GM21723 (cell line): Measurements from ENCODE around the gene SMURF1.

Source experiments
- ATAC-seq: cut with Tn5 transposase; IDR thresholded peaks from one replicate; pipeline ENCODE4 v1.9.1; 2021; ENCODE audit warnings: mild to moderate bottlenecking, moderate library complexity; ENCODE audit not compliant: unreplicated experiment

SMURF1 gene

DNA sequence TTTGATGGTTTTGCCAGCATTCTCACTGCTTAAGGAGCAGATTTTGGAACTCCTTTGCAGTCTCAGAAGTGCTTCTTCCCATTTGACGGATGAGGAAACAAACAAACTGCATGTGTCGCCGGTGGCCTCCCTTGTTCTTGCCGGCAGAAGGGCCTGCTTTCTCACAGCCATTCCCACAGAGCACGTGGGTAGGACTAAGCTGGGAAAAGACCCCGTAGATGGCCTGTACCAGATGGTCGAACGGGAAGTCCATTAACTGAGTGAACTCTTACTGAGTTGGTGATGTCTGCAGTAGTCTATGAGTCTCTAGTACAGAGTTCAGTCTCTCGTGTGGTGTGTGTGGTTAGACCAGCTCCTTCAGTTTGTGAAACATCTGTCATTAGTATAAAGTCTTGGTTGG, 133.6 kb downstream of the SMURF1 start:
- ATAC-seq, result no peak

DNA sequence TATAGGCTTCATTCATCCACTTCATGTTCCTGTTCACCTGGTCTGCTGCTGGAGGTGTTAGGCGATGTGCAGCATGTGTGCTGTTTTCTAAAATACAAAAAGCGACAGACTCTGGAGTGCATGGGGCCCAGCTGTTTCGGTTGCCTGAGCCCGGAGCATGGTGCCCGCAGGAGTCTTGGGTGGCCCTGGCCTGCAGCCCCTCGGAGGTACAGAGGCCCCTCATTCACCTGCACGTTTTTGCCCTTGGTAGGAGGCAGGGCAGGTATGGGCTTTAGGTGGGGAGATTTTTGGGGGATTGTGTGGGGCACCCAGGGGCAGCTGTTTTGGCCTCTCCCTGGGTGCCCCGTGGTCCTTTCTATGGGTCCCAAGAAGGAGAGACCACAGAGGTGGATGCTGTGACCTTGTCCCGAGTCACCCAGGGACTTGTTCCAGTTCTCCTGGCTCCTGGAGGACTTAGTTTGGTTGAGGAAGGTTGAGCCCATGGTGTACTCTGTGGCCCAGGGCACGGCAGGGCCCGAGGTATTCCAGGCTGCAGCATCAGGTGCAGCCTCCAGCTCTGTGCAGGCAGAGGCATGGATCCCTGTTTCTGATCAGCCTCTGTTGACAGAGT, 134.9 kb downstream of the SMURF1 start:
- no peak for ATAC-seq

DNA sequence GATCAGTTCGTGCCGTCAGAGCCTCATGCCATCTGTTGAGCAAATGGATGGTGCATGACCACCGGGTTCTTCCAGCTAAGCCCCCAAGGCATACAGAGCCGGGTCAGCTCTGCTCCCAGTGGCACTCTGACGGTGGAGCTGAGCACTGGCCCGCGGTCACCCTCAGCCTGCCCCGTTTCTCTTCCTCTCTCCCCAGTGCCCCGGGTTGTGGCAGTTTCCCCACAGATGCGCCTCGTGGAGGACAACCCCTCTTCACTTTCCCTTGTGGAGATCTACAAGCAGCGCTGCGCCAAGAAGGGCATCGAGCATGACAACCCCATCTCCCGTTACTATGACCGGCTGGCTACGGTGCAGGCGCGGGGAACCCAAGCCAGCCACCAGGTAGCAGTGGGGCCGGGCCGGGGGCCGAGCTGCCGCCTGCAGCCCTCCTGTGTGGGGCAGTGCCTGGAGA, 135.7 kb downstream of the SMURF1 start:
- ATAC-seq, result no peak

DNA sequence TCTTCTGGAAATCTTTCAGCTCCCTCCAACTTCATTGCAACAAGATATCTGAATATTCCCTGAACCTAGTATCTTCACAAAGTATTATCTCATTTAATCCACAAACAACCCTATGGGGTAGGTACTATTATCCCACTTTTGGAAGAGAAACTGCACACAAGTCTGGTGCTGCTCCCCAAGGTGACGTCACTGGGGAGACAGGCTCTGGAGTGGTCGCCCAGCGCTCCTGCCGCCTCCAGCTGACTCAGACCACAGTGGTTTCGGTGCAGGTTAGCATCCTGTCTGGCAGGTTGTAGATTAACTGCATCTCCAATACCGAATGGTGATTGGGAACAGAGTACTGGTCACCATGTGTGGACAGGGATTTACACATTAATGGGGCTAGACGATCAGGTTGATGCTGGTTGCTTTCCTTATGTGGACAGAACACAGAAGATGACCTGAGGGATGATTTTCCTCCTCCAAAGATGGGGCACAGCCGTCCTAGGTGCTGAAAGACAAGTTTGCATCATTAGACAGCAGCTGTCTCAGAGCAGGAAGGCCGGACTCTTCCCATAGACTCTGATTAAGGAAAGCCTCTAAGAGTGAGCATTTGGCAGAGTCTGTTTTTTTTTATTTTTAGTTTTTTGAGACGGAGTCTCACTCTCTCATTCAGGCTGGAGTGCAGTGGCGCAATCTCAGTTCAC, 137.0 kb downstream of the SMURF1 start:
- no peak for ATAC-seq

DNA sequence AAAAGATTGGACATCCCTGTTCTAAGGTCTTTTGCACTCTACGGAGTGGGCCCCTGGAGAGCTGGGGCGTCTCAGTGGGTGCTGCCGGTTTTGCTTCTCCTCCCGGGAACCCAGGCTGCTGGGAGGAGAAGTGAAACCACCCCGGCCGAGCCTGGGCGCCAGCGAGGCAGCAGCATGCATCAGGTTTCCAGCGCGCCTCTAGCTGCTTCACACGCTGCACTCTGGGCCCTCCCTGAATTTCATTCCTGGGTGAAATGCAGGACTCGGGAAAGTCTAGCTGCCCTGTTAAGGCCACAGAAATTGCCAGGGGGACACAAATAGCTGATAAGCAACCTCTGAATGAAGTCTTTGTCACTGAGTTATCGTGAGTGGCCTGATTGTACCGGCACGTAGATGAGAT, 138.1 kb downstream of the SMURF1 start:
- ATAC-seq, result no peak

DNA sequence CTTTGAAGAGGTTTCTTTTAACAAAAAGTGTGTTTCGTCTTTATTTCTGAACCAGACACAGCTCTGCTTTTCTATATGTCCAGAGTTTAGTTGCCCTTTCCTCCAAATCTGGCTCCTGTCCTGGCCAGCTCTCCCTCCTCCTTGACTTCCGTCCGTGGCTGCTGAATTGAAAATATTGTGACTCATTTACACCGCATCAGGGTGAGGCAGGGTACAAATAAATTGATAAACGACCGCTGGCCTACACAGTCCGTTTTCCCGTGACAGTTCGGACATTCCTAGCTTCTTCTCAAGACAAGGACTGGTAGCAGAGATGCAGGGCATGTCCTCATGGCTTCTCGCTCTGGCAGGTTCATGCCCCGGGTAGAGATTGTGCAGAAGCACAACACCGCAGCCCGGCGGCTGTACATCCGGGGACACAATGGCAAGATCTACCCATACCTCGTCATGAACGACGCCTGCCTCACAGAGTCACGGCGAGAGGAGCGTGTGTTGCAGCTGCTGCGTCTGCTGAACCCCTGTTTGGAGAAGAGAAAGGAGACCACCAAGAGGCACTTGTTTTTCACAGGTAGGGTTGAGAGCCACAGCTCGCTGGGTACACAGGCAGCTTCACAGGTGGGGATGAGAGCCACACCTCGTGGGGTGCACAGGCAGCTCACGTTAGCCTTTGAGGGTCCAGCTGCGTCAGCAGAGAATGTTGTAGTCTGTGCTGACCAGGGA, 139.0 kb downstream of the SMURF1 start:
- no peak for ATAC-seq

DNA sequence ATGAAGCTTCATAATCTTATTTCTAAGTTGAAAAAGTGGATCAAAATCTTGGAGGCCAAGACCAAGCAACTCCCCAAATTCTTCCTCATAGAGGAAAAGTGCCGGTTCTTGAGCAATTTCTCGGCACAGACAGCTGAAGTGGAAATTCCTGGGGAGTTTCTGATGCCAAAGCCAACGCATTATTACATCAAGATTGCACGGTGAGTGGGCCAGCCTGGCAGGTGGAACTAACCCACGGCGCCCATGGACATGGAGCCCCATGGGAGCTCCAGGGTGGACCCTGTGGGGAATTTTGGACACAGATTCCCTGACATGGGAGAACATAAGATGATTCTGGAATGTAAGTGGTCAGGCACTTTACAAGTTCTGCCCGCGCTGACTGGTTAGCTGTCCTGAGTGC, 139.7 kb downstream of the SMURF1 start:
- ATAC-seq, result no peak

DNA sequence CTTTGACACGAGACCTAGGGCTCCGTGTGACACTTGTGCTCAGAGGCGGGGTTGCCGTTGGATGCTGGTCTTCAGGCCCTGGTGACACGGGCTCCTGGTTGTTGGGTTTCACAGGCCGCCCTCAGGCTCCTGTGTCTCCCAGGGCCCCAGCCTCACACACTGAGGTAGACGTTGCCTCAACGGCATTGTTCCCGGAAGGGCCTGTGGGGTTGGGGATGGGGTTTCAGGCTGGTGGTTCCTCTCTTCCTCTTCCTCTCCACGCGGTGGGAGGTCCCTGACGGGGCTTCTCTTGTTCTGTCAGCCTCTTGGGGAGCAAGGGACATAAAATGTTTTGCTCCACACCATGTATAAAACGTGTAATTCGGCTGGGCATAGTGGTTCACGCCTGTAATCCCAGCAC, 140.5 kb downstream of the SMURF1 start:
- no peak for ATAC-seq

DNA sequence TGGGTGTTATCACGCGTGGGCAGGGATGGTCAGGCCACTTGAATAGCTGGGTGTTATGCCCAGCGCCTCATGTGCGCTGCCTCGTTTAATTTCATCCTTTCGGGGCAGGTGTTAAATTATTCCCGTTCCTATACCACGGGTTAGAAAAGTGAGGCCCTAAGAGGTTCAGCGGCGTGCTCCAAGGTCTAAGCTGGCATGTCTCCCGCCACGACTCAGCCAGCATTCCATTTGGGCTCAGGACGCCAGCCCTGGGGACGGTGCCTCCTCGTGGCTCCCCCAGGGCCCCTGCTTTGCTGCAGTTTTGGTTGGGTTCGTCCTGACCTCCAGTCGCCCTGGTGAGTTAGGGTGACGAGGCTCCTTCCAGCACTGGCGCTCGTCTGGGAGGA, 141.1 kb downstream of the SMURF1 start:
- ATAC-seq, result no peak

DNA sequence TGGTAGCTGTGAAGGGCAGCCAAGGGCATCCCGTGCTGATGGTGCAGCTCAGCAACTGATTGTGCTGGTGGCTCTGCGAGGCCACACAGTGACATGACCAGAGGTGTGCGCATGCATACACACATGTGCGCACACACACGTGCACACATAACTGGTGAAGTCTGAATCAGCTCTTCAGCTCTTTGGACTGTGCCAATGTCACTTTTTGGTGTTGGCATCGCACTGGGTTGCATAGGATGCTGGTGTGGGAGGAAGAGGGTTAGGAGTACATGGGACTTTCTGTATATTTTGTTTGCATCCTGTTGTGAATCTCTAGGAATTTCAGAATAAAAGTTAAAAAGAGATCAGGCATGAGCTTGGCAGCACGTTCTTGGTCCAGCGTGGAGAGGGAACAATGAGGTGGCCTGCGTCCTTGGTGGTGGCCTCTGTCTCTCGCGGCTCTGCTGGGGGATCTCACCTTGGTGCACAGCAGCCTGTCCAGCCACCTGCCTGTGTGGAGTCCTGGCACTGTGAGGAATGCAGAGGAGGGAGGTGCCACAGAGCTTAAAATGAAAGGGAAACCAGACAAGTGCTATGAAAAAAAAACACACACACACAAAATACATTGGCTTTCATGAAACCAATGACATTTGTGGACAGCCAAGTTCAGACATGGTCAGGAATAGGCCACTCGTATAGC, 141.6 kb downstream of the SMURF1 start:
- no peak for ATAC-seq

DNA sequence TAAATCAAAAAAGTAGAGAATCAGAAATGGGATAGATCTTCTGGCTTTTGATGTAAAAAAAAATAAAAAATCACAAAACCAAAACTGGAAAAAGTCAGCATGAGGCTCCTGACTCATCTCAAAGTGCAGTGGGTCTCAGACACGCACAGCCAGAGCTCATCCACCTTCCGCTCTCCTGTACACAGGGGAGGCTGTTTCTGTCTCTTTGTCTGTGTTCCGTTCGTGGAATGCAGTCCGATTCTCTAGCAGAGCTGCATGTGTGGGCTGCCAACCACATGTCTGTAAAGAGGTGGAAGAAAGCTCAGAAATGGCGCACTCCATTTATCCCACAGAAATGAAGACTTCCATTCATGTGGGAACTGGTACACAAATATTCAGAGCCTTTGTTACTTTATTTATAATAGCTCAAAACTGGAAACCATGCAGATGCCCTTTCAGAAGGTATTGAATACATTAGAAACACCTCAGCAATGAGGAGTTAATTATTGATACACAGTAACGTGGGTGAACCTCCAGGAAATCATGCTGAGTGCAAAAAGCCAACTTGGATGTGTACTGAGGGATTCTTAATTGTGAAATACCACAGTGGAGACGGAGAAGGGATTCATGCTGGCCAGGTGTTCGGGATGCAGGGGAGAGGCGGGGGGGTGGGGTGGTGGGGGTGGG, 142.3 kb downstream of the SMURF1 start:
- ATAC-seq, result no peak

DNA sequence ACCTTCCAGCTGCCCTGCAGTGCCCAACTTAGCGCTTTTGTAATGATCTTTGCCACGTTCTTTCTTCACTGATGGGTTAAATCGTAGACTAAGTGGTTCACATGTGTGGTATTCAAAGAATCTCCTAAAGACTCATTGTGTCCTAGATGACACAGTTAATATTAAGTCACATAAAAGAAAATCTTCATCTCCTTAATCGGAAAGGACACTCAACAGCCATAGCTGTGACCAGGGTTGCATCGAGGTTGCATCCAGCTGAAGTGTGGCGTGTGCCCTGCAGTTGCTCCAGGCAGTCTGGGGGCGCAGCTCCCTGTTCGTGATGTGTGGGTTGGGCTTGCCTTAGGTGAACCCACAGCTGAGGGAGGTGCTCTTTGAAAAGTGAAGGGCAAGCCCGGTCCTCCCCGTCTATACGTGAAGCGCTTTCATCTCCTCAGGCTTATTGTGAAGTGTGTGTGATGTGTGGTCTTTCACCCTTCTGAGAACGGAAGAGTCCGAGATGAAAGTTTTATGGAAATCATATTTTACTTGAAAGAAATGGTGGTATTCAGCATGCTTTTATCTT, 142.9 kb downstream of the SMURF1 start:
- no peak for ATAC-seq

DNA sequence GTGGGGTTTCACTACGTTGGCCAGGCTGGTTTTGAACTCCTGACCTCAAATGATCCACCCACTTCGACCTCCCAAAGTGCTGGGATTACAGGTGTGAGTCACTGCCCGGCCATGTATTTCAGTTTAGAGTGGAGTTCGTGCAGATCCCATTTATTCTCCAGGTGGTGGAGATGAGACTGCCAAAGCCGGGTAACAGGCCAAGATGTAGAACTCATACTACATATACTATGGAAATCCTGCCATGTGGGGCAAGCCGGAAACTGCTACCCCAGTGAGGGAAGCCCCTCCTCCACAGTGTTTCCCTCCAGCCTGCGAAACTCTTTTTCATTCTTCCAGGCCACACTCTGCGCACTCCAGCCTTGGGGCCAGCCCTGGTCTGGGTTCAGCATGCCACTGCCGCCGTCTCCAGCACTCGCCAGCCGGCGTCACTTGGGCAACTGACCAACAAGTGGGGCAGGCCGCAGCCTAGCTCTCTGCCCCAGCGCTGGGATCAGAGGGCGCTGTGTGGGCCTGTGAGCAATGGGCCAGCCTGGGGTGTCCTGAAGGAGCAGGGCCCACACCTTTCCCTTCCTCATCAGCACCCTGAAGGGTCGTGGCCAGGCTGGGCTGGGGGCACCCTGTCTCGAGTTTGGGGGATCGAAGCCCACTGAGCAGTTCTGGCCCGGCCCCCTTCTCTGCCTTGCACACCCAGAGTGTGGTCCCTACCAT, 143.6 kb downstream of the SMURF1 start:
- ATAC-seq, result no peak

DNA sequence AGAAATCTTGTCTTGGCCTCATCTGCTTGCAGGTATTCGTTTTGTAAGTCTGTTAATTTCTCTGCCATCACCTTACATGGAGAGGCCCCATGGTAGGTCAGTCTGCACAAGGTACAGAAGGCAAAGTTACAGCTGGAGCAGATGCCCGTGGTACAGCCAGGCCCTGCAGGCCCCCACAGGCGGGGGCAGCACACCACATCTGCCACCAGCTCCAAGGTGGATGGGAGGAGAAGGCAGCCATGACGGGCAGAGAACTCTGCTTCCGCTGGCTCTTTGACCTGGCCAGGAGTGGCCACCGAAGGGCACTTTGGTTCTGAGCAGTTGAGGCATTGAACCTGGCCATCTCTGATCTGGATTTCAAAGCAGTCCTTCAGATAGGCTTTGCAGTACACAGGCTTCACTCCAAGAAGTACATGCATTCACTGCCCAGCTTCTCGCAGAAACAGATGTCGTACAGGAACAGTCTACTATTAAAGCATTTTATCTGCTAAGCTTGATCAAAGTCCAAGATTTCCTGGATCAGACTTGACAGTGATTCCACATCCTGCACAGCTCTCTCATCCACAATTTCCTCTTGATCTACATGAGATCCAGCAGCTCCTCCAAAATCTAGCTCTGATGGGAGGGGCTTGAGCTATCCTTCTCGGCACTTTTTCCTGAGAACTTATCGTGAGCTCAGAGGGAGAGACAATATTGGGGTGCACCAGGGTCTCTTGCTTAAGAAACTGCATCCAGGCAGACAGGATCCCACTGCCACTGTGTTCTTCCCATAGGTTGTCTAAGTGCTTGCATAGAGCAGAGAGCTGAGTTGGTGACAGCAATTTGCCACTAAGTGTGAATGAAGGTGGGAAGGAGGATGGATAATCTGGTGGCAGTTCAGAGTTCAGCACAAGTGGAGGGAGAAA, 144.8 kb downstream of the SMURF1 start:
- no peak for ATAC-seq

DNA sequence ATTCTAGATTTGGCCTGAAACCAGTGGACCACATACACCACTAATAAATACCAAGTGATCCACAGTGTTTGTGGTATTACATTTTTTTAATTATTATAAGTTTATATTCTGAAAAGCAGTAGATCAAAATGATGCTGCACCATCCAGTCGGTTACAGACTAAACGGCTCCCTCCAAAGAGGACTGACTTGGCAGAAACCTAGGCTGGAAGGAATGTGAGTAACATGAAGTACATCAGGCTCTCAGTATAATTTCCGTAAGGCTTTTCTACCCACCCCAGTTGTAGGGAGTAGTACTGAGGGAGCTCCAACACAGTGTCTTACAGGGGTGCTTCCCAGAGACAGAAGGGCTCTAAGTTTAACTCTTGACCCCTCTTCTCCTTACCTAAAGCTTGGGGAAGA, 146.1 kb downstream of the SMURF1 start:
- no peak for ATAC-seq

DNA sequence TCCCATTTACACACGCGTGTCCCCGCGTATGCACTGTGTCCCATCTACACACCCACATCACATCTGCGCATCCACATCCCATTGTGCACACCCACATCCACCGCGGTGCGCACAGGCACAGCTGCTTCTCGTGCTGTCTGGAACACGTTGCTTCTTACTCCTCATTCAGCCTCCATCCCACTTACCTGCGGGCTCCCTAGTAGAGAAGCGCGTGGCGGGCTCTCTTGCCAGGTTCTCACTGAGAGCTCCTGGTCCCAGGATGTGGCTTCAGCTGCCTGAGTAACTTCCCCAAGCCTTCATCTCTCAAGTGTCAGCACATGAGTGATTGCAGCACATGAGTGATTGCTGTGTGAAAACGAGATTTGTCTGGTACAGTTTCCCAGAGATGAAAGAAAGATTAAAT, 147.8 kb downstream of the SMURF1 start:
- no peak for ATAC-seq

DNA sequence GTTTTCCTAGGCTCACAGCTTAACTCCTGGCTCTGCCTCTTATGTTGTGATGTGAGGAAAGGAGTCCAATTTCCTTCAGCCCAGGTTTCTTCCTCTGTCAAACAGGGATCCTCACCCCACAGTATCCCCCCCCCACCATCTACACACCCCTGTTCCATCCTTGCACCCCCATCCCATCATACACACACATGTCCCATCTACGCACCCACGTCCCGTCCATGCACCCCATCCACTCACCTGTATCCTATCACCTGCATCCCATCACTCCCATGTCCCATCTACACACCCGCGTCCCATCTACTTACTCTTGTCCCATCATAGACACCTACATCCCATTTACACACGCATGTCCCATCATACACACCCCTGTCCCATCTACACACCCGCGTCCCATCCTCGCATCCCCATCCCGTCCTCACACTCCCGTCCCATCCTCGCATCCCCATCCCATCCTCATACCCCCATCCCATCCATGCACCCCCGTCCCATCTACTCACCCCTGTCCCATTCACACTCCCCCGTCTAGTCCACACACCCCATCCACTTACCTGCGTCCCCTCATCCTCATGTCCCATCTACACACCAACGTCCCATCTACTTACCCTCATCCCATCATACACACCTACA, 148.3 kb downstream of the SMURF1 start:
- no peak for ATAC-seq

DNA sequence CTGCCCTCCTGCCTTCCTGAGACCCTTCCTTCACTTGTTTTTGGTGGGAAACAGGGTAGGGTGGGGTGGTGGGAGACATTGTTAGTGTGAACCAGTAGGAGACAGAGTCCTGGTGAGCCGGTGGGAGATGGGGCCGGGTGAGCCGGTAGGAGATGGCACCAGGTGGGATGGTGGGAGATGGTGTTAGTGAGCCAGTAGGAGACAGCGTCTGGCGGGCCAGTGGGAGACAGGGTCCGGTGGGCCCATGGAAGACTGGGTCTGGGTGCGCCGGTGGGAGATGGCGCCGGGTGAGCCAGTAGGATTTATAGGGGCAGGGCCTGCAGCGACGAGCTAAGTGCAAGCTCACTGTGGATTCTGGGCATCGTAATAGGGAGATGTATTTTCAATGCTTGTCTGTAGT, 148.8 kb downstream of the SMURF1 start:
- no peak for ATAC-seq
